Activated CD4-positive, CD25-positive, alpha-beta regulatory T cell (primary cell): ENCODE measurements around the gene RAF1.
"Not testable (repeated sequence)": the region's sequence is repeated elsewhere in the genome, so short reads cannot be mapped to it uniquely, and the experiment has no call there.

Experiments used
- DNase-seq, 4 experiments: peaks; one replicate each; lab custom pipeline; 2025; lab: John Stamatoyannopoulos, UW

RAF1 gene

GRCh38 chr3:12638105-12638504, 25.8 kb downstream of the RAF1 start:
- no peak for DNase-seq

- no peak for DNase-seq
Observed at GRCh38 chr3:12633108-12633507, 30.8 kb downstream of the RAF1 start.

- no peak for DNase-seq
Observed at GRCh38 chr3:12632523-12632922, 31.4 kb downstream of the RAF1 start.

GRCh38 chr3:12630843-12631242, 33.1 kb downstream of the RAF1 start:
- not testable (repeated sequence) for DNase-seq

GRCh38 chr3:12630292-12630691, 33.6 kb downstream of the RAF1 start:
- no peak for DNase-seq

- no peak for DNase-seq
Observed at GRCh38 chr3:12629560-12629959, 34.4 kb downstream of the RAF1 start.

GRCh38 chr3:12628813-12629212, 35.1 kb downstream of the RAF1 start:
- no peak for DNase-seq

GRCh38 chr3:12627370-12627769, 36.5 kb downstream of the RAF1 start:
- DNase-seq, result no peak

GRCh38 chr3:12624964-12625363, 39.0 kb downstream of the RAF1 start:
- not testable (repeated sequence) for DNase-seq

GRCh38 chr3:12624056-12624455, 39.9 kb downstream of the RAF1 start:
- no peak for DNase-seq

GRCh38 chr3:12622335-12622734, 41.6 kb downstream of the RAF1 start:
- no peak for DNase-seq

- no peak for DNase-seq
Observed at GRCh38 chr3:12620729-12621128, 43.2 kb downstream of the RAF1 start.

- no peak for DNase-seq
Observed at GRCh38 chr3:12620305-12620704, 43.6 kb downstream of the RAF1 start.

- no peak for DNase-seq
Observed at GRCh38 chr3:12618426-12618825, 45.5 kb downstream of the RAF1 start.

- DNase-seq, result no peak
Observed at GRCh38 chr3:12615266-12615665, 48.7 kb downstream of the RAF1 start.

GRCh38 chr3:12613250-12613649, 50.7 kb downstream of the RAF1 start:
- no peak for DNase-seq

GRCh38 chr3:12612514-12613226, 51.2 kb downstream of the RAF1 start:
- no peak for DNase-seq

- no peak for DNase-seq
Observed at GRCh38 chr3:12611117-12611516, 52.8 kb downstream of the RAF1 start.

GRCh38 chr3:12608376-12608775, 55.5 kb downstream of the RAF1 start:
- DNase-seq, result no peak

GRCh38 chr3:12603969-12604368, 59.9 kb downstream of the RAF1 start:
- no peak for DNase-seq

- no peak for DNase-seq
Observed at GRCh38 chr3:12601072-12601471, 62.8 kb downstream of the RAF1 start.

- no peak for DNase-seq
Observed at GRCh38 chr3:12598890-12599289, 65.0 kb downstream of the RAF1 start.

- DNase-seq, result no peak
Observed at GRCh38 chr3:12593473-12593872, 70.4 kb downstream of the RAF1 start.

GRCh38 chr3:12591997-12592715, 71.8 kb downstream of the RAF1 start:
- no peak for DNase-seq
